GM23248 (cell line): ENCODE results near the gene SNCG.

Source experiments
- EZH2 ChIP-seq: fragments of 200-600 bp; sonication (generic); IDR thresholded peaks from 2 replicates; pipeline ENCODE4 v1.6.1; 2018; ENCODE audit warnings: antibody characterized with exemption, mild to moderate bottlenecking; ENCODE audit not compliant: insufficient read depth, poor library complexity, severe bottlenecking
- EZH2phosphoT487 ChIP-seq: fragments of 200-600 bp; sonication (generic); IDR thresholded peaks from 2 replicates; pipeline ENCODE4 v1.6.1; 2018; ENCODE audit warnings: antibody characterized with exemption, moderate library complexity, mild to moderate bottlenecking, low read depth; ENCODE audit not compliant: insufficient read depth

DNA sequence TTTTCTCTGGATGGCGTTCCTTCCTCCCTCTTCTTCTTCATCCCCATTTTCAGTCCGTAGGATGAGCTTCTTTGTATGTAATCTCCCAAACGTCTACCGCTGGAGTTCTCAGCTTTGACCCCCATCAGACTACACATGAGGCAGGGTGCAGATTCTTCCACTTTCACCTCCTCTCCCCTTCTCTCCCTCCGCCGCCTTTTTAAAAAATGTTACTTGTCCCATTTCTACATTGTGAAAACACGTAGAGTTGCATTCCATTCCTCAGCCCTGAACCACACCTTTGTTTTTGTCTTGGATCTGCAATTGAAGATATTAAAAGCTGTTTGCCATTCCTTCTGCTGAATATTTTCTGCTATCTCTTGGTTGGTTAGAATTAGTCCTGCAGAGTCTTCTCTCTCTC lies 16.1 kb downstream of the SNCG start:
- no peak for TF ChIP-seq EZH2
- no peak for TF ChIP-seq EZH2phosphoT487
